Mucosa of descending colon (tissue), 3 donors: Measurements from ENCODE around the gene KPRP. TPM values are rescaled to one million over a fixed set of nuclear protein-coding genes. Genes with fewer than 3 reads are reported as not detected.

ENCODE experiments used
- ATAC-seq: fragments of 200-7000 bp; cut with Tn5 transposase; one replicate; pipeline ENCODE4 v1.9.1; 2020; ENCODE audit warnings: mild to moderate bottlenecking, moderate library complexity
- DNase-seq, 3 donors: peaks; one replicate each; pipeline ENCODE4 v3.0.0-alpha.2; 2020
- H3K36me3 ChIP-seq: fragments of 200-600 bp; one replicate; pipeline ENCODE4 v1.8.0; 2021; ENCODE audit warnings: low read depth, mild to moderate bottlenecking
- H3K4me1 ChIP-seq: fragments of 200-600 bp; one replicate; pipeline ENCODE4 v1.8.0; 2021; ENCODE audit warnings: low read depth, mild to moderate bottlenecking
- H3K4me3 ChIP-seq: fragments of 200-600 bp; one replicate; pipeline ENCODE4 v1.8.0; 2021; ENCODE audit warnings: mild to moderate bottlenecking
- H3K9me3 ChIP-seq: fragments of 200-600 bp; one replicate; pipeline ENCODE4 v1.8.0; 2021; ENCODE audit warnings: mild to moderate bottlenecking
- intact Hi-C, 2 donors: fragments of 100-400 bp; cut with DNase I in 1 of 2; cut with micrococcal nuclease in 1 of 2; formaldehyde crosslinking; loops; one replicate each; pipeline versions ENCODE4 v1.11.0 to v1.11.1; 2022; cut with DNase I, micrococcal nuclease
- total RNA-seq, 3 donors: library from RNA; stranded (reverse); fragmentation: NEBNext Ultra II Directional in 2 of 3; extraction: Animal tissue kit (Norgen Biotek cat#: 25700) in 2 of 3; gene quantifications; one replicate each; pipeline versions ENCODE4 v1.2.1 to v1.2.4, GENCODE V29; 2021 to 2023
- TF ChIP-seq, protein P1 (sequence below): fragments of 200-600 bp; IDR thresholded peaks from one replicate; pipeline ENCODE4 v1.8.0; 2022; ENCODE audit warnings: antibody characterized with exemption, mild to moderate bottlenecking
- donor health status: DM: no; HTN: no; CAD: no; lungs with moderate emphysema.
- donor health status: DM: no; HTN: no; CAD: no.
- donor health status: DM: no; HTN: yes; CAD: no.

Gene KPRP
- total RNA-seq, 3 donors from 2014 or later: not detected

DNA sequence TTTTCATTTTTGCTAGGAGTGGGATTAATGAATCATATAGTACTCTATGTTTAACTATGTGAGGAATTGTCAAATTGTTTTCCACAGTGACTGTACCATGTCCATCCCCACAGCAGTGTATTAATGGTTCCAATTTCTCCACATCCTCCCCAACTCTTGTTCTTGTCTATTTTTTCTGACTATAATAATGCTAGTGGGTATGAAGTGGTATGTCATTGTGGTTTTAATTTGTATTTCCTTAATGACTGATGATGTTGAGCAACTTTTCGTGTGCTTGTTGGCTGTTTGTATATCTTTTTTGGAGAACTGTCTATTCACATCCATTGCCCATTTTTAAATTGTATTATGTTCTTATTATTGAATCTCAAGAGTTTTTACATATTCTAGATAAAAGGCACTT, 10.0 kb upstream of the KPRP start:
- Histone ChIP-seq H3K9me3 (no peaks in the 10 kb centered on the region), H3K4me3 (no peak overlapping the region), H3K36me3 (no peaks in the 10 kb centered on the region), H3K4me1 (no peaks in the 10 kb centered on the region)
- DNase-seq: no peak
- TF ChIP-seq, protein P1, sequence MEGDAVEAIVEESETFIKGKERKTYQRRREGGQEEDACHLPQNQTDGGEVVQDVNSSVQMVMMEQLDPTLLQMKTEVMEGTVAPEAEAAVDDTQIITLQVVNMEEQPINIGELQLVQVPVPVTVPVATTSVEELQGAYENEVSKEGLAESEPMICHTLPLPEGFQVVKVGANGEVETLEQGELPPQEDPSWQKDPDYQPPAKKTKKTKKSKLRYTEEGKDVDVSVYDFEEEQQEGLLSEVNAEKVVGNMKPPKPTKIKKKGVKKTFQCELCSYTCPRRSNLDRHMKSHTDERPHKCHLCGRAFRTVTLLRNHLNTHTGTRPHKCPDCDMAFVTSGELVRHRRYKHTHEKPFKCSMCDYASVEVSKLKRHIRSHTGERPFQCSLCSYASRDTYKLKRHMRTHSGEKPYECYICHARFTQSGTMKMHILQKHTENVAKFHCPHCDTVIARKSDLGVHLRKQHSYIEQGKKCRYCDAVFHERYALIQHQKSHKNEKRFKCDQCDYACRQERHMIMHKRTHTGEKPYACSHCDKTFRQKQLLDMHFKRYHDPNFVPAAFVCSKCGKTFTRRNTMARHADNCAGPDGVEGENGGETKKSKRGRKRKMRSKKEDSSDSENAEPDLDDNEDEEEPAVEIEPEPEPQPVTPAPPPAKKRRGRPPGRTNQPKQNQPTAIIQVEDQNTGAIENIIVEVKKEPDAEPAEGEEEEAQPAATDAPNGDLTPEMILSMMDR: no peak
- intact Hi-C loops: no loop called here
- ATAC-seq: no peak

DNA sequence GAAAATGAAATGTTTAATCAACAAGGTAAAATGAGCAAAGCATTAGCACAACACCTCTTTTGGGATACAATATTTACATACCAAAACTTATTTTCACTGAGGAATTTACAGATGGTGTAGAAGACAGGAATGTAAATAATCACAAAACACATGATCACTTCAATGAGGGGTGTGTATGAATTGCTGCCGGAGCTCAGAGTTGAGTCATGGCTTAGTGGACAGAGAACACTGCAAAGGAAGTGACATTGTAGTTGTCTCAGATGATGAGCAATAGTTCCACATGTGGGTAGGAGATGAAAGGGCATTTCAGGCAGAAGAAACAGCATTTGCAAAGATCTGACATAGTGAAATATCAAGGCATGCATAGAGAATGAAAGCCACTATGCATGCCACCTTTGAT, 5.6 kb upstream of the KPRP start:
- H3K9me3 ChIP-seq: no peaks in the 10 kb centered on the region
- H3K4me1 ChIP-seq: no peaks in the 10 kb centered on the region
- ATAC-seq (no peak), DNase-seq (no peak)
- no peaks in the 10 kb centered on the region for H3K36me3 ChIP-seq
- TF ChIP-seq, protein P1: no peak
- intact Hi-C loops: no loop called here
- no peak overlapping the region for H3K4me3 ChIP-seq

DNA sequence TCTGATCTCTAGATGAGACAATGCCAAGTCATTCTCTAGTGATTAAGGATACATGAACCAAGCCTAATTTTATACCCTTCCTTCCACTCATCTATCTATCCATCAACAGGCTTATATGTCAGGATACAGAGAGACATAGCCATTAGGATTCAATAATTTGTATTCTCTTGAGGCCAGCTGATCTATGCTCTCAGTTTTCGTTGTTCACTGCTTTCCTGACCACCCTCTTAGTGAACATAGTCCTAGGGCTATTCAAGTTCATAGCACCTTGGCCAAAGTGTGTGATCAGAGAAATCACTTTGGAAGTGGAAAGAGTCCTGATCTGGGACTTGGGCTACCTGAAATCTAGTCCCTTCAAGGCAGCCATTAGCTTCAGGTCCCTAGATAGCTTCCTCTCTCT, 4.2 kb upstream of the KPRP start:
- H3K4me1 ChIP-seq: no peaks in the 10 kb centered on the region
- TF ChIP-seq, protein P1: no peak
- no peak overlapping the region for H3K4me3 ChIP-seq
- intact Hi-C loops: no loop called here
- no peak for ATAC-seq
- H3K36me3 ChIP-seq: no peaks in the 10 kb centered on the region
- no peak for DNase-seq
- no peaks in the 10 kb centered on the region for H3K9me3 ChIP-seq

DNA sequence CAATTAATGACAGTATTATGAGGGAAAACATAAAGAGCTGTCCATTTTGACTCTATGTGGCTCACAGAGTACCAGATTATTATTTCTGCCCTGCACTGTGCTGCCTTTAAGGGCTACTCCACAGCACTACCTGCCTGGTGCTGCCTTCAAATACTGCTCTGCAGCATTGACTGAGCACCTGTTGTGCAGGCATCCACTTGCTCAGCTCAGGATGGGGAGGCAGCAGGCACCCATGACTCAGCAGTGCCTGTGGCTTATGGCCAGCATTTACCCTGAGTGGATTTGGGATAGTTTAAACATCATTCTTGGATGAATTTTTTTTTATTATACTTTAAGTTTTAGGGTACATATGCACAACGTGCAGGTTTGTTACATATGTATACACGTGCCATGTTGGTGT, 953 bp upstream of the KPRP start:
- no peak for ATAC-seq
- Histone ChIP-seq H3K4me1 (no peaks in the 10 kb centered on the region), H3K9me3 (no peaks in the 10 kb centered on the region), H3K36me3 (no peaks in the 10 kb centered on the region), H3K4me3 (no peak overlapping the region)
- DNase-seq: no peak
- intact Hi-C loops: no loop called here
- TF ChIP-seq, protein P1: no peak

DNA sequence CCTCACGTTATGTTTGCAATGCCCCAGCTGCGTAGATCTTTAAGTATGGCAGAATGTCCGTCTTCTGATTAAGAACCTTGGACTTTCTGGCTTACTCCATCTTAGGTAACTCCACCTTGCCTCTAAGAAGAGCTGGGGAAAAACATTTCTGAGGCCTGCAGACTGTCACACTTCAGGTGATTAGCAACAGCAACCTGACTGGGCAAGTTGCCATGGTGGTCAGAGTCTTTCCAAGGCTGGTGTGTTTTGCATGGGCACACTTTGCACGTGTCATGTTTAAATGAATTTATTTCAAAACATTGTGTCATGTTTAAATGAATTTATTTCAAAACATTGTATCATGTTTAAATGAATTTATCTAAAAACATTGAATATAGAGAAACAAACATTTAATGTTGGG, 811 bp downstream of the KPRP start:
- DNase-seq: no peak
- ATAC-seq: no peak
- no peaks in the 10 kb centered on the region for H3K4me1 ChIP-seq
- H3K36me3 ChIP-seq: no peaks in the 10 kb centered on the region
- H3K4me3 ChIP-seq: no peak overlapping the region
- no peaks in the 10 kb centered on the region for H3K9me3 ChIP-seq
- TF ChIP-seq, protein P1: no peak
- intact Hi-C loops: no loop called here

DNA sequence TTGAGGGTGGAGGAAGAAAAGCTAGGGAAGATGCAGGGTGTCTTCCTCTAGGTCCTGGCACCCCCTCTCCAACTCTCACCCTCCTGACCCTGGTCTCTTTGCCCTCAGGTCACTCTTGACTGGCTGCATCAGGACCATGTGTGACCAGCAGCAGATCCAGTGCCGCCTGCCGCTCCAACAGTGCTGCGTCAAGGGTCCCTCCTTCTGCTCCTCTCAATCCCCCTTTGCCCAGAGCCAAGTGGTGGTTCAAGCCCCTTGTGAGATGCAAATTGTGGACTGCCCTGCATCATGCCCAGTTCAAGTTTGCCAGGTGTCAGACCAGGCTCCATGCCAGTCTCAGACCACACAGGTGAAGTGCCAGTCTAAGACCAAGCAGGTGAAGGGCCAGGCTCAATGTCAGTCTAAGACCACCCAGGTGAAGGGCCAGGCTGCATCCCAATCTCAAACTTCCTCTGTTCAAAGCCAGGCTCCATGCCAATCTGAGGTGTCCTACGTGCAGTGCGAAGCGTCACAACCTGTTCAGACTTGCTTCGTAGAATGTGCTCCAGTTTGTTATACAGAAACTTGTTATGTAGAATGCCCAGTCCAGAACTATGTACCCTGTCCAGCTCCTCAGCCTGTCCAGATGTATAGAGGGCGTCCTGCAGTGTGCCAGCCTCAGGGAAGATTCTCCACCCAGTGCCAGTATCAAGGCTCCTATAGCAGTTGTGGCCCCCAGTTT, 1.8 kb downstream of the KPRP start:
- DNase-seq: no peak
- ATAC-seq: no peak
- intact Hi-C loops: no loop called here

More for the DNA sequence above, 1.8 kb downstream of the KPRP start:
- Histone ChIP-seq H3K9me3 (no peaks in the 10 kb centered on the region), H3K4me1 (no peaks in the 10 kb centered on the region), H3K4me3 (no peak overlapping the region), H3K36me3 (no peaks in the 10 kb centered on the region)
- TF ChIP-seq, protein P1: no peak
